Activated effector memory CD4-positive, alpha-beta T cell treated with anti-CD3 and anti-CD28 coated beads, Interleukin-2, amount 50 U/mL, for 16 hours (primary cell): ENCODE results near the gene FBXL2.

Experiments used
- DNase-seq: peaks from one replicate; pipeline ENCODE4 v3.0.0-alpha.2; 2020

FBXL2 gene

GRCh38 chr3:33430571-33430970 lies 153.3 kb downstream of the FBXL2 start:
- DNase-seq = no peak

- no peak for DNase-seq
Observed at GRCh38 chr3:33433843-33434242, 156.6 kb downstream of the FBXL2 start.
